CD4-positive, alpha-beta T cell (primary cell): ENCODE data around the gene TSPAN18. TPM values are rescaled to one million over a fixed set of nuclear protein-coding genes. Genes with fewer than 3 reads are reported as not detected.

Experiments used
- ATAC-seq: fragments of 200-7000 bp; cut with Tn5 transposase; one replicate; pipeline ENCODE4 v1.10.0; 2022; ENCODE audit warnings: mild to moderate bottlenecking; ENCODE audit not compliant: poor library complexity
- CTCF ChIA-PET: fragments of 350-600 bp; sonication (Branson Sonifier 250); formaldehyde crosslinking; loops from one replicate; lab custom pipeline; 2021; ENCODE audit warnings: antibody characterized with exemption, inconsistent platforms; lab: Charles Lee
- POLR2A ChIA-PET: fragments of 350-600 bp; sonication (Branson Sonifier 250); formaldehyde crosslinking; loops from one replicate; lab custom pipeline; 2021; ENCODE audit warnings: antibody characterized with exemption, inconsistent platforms; lab: Charles Lee
- DNase-seq, 14 experiments: peaks; one replicate each; pipeline ENCODE4 v3.0.0-alpha.2; 2013 to 2020; ENCODE audit warnings: mixed read lengths in 2 of 14
- H3K27ac ChIP-seq, 2 donors: one replicate each; pipeline versions ENCODE4 v1.5.1 to v1.7.0; 2013; ENCODE audit warnings: low read length in 2 of 2, low read depth in 1 of 2, mild to moderate bottlenecking in 1 of 2
- H3K27me3 ChIP-seq, 2 experiments: 1 replicate in 1 of 2; 2 replicates in 1 of 2; pipeline versions ENCODE4 v1.6.1 to v1.7.0; 2013; ENCODE audit warnings: low read length in 2 of 2, control low read depth in 1 of 2, mild to moderate bottlenecking in 1 of 2, moderate library complexity in 1 of 2; ENCODE audit not compliant: insufficient read depth in 2 of 2, control insufficient read depth in 1 of 2
- H3K36me3 ChIP-seq: one replicate; pipeline ENCODE4 v1.6.1; 2013; ENCODE audit warnings: low read length, control low read depth; ENCODE audit not compliant: insufficient read depth
- H3K4me1 ChIP-seq: one replicate; pipeline ENCODE4 v1.6.1; 2013; ENCODE audit warnings: low read length, control low read depth; ENCODE audit not compliant: insufficient read depth
- H3K4me3 ChIP-seq: one replicate; pipeline ENCODE4 v1.5.1; 2013; ENCODE audit warnings: mild to moderate bottlenecking, low read length, moderate library complexity
- H3K9me3 ChIP-seq, 2 experiments: 1 replicate in 1 of 2; 2 replicates in 1 of 2; pipeline versions ENCODE4 v1.6.1 to v1.7.0; 2013; ENCODE audit warnings: low read length in 2 of 2, mild to moderate bottlenecking in 2 of 2, control low read depth in 1 of 2, moderate library complexity in 1 of 2; ENCODE audit not compliant: control insufficient read depth in 1 of 2, insufficient read depth in 1 of 2
- H3K27ac Mint-ChIP-seq: one replicate; pipeline ENCODE4 v1.8.0; 2020; ENCODE audit warnings: mixed read lengths
- H3K27me3 Mint-ChIP-seq: one replicate; pipeline ENCODE4 v1.8.0; 2021; ENCODE audit warnings: mixed read lengths
- H3K36me3 Mint-ChIP-seq: one replicate; pipeline ENCODE4 v1.8.0; 2021; ENCODE audit warnings: low read depth, mixed read lengths
- H3K4me1 Mint-ChIP-seq: one replicate; pipeline ENCODE4 v1.8.0; 2021; ENCODE audit warnings: low read depth, mixed read lengths
- H3K4me3 Mint-ChIP-seq: one replicate; pipeline ENCODE4 v1.8.0; 2020; ENCODE audit warnings: mild to moderate bottlenecking, mixed read lengths
- H3K9me3 Mint-ChIP-seq: one replicate; pipeline ENCODE4 v1.8.0; 2020; ENCODE audit warnings: mixed read lengths
- CTCF ChIP-seq: fragments of 200-600 bp; IDR thresholded peaks from one replicate; pipeline ENCODE4 v1.8.0; 2022; ENCODE audit warnings: antibody characterized with exemption, mild to moderate bottlenecking
- intact Hi-C, 2 experiments: fragments of 100-400 bp; cut with DNase I in 1 of 2; cut with micrococcal nuclease in 1 of 2; formaldehyde crosslinking; loops; one replicate each; pipeline versions ENCODE4 v1.15.1 to v1.9.0; 2023 to 2025; cut with DNase I, micrococcal nuclease
- total RNA-seq, 174 experiments: library from RNA in 2 of 174; stranded (reverse) in 2 of 174; gene quantifications; one replicate each; pipeline ENCODE4 v1.2.3 and lab custom pipeline; 2021 to 2026

Gene TSPAN18
- total RNA-seq, 2 experiments from 2014 or later, result 23.0 to 25.3 TPM

- POLR2A ChIA-PET, result interaction anchor here (0.6 kb wide), 1 partner anchor 18 kb away, joined by 3 read pairs; no protein-coding TSS in a partner anchor
- Mint-ChIP-seq H3K27ac (no peak overlapping the region), H3K36me3 (peaks cover 42% of the 10 kb centered on the region), H3K27me3 (no peaks in the 10 kb centered on the region), H3K9me3 (peaks cover 18% of the 10 kb centered on the region), H3K4me3 (no peak overlapping the region), H3K4me1 (no peaks in the 10 kb centered on the region)
- no peak for TF ChIP-seq CTCF
- intact Hi-C loops, result no loop called here
- Histone ChIP-seq H3K4me1 (no peaks in the 10 kb centered on the region), H3K4me3 (no peak overlapping the region), H3K36me3 (peaks cover 12% of the 10 kb centered on the region), H3K27ac (no peak overlapping the region), H3K27me3 (no peaks in the 10 kb centered on the region), H3K9me3 (peaks cover 9 to 29% of the 10 kb centered on the region in 2 experiments)
- DNase-seq (no peak), ATAC-seq (no peak)
- CTCF ChIA-PET, result no interaction called here
Observed at GRCh38 chr11:44840085-44840478, 113.3 kb downstream of the TSPAN18 start.

DNA sequence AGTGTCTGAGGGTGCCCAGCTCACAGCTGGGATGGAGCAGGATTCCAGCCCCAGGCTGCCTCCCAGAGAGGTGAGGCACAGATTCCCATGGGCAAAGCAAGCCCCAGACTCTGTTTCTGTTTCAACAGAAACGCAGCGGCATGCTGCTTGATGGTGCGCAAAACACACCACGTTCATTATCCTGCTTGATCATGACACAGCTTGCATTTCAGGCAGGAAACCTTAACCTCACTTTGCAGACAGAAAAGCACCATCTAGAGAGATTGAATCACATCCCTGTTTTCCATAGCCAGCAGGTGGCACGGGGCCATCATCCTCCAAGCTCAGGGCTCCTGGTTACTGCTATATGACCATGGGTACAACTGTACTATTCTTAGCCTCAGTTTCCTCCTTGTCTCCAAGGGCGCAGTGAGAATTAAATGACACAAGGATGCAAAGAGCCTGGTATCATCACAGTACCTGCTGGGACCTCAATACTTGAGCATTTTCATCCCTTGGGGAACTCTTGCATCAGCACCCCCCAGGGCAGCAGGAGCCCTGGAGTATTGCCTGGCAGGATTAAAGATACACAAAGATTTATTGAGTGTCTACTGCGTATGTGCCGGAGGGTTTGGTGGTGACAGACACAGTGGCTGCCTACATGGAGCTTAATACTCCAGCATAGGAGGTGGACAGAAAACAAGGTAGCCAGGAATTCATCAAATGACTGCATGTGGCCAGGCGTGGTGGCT, 113.9 kb downstream of the TSPAN18 start:
- no peaks in the 10 kb centered on the region for H3K27me3 ChIP-seq
- Mint-ChIP-seq H3K27me3 (no peaks in the 10 kb centered on the region), H3K36me3 (peaks cover 46% of the 10 kb centered on the region), H3K4me1 (no peaks in the 10 kb centered on the region), H3K4me3 (no peak overlapping the region), H3K27ac (no peak overlapping the region), H3K9me3 (peaks cover 18% of the 10 kb centered on the region)
- H3K27ac ChIP-seq, result no peak overlapping the region
- DNase-seq, result no peak
- H3K36me3 ChIP-seq, result peaks cover 12% of the 10 kb centered on the region
- H3K9me3 ChIP-seq, result peaks cover 9 to 29% of the 10 kb centered on the region in 2 experiments
- no peak for TF ChIP-seq CTCF
- ChIA-PET CTCF (no interaction called here), POLR2A (interaction anchor here (0.6 kb wide), 1 partner anchor 19 kb away, joined by 3 read pairs; no protein-coding TSS in a partner anchor)
- intact Hi-C loops, result no loop called here
- no peaks in the 10 kb centered on the region for H3K4me1 ChIP-seq
- ATAC-seq, result no peak
- H3K4me3 ChIP-seq, result no peak overlapping the region

GRCh38 chr11:44842220-44842619, 115.5 kb downstream of the TSPAN18 start:
- Histone ChIP-seq H3K4me1 (no peaks in the 10 kb centered on the region), H3K4me3 (no peak overlapping the region), H3K9me3 (peaks cover 20 to 44% of the 10 kb centered on the region in 2 experiments), H3K36me3 (peaks cover 19% of the 10 kb centered on the region), H3K27me3 (no peaks in the 10 kb centered on the region), H3K27ac (no peak overlapping the region)
- H3K4me3 Mint-ChIP-seq, result no peak overlapping the region
- ATAC-seq (no peak), DNase-seq (no peak)
- no peaks in the 10 kb centered on the region for H3K27me3 Mint-ChIP-seq
- H3K4me1 Mint-ChIP-seq, result no peaks in the 10 kb centered on the region
- TF ChIP-seq CTCF, result no peak
- peaks cover 24% of the 10 kb centered on the region for H3K9me3 Mint-ChIP-seq
- intact Hi-C loops, result no loop called here
- POLR2A ChIA-PET, result no interaction called here
- H3K27ac Mint-ChIP-seq, result no peak overlapping the region
- CTCF ChIA-PET, result no interaction called here
- H3K36me3 Mint-ChIP-seq, result peaks cover 60% of the 10 kb centered on the region
